Amygdala (tissue), 56 donors: ENCODE measurements around the gene LRMDA.

Experiments
- DNase-seq, 56 donors: peaks; one replicate each; lab custom pipeline; 2025; lab: John Stamatoyannopoulos, UW

LRMDA gene

GRCh38 chr10:75652146-75652740 lies 220.8 kb downstream of the LRMDA start:
- DNase-seq, result no peak

- no peak for DNase-seq
Measured at GRCh38 chr10:75653761-75654160, 222.3 kb downstream of the LRMDA start.

DNA sequence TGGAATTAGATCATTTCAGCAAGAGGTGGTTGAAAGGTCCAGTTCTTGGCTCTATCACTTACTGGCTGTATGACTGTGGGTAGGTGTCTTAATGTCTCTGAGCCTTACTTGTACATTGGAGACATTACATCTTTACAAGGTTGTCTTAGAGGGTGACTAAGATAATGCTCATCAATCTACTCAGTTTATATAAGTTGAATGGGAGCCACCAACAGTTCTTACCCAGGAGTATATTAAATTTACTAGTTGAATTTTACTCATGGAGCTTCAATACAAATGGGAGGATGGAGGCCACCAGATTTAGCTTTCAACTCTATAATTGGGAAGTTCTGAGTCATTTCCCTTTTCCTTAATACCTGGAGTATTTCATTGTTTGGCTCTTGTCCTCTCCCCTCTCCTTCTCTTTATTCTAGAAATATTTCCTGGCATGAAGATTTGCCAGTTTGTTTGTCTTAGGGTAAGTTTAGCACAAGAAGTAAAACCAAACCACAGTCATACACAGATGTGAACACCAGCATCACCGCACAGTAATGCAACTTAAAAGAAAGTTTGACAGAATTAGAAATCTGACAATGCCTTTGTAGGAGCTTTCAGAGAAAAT lies 222.8 kb downstream of the LRMDA start:
- no peak for DNase-seq

GRCh38 chr10:75654772-75655171 lies 223.3 kb downstream of the LRMDA start:
- DNase-seq, result no peak

DNA sequence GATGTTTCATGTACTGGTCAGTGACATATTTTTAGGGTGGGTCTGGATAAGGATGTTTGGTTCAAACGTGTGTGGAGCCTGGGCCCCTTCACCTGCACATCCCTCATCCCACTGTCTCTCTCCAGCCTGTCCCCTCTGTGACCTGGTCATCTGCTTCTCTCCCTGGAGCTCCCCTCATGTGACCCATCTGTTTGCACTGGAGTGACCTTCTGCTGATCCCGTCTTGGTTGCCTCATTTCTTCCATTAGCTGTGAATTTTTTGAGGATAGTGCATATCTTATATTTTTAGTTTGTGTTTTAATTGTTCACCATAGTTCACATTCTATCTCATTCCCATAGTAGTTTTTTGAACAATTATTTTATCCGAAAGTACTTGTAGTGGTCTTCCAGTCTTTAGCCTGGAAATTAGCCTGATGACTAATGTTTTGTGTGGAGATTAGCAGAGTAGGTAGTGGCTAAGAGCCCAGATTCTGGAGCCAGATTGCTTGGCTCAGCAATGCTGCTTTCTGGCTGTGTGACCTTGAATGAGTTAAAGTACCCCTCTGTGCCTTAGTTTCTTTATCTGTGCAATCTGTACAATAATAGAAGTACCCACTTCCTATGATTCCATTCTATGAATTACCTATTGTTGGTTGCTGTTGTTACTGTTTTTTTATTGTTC lies 224.5 kb downstream of the LRMDA start:
- DNase-seq, result no peak

GRCh38 chr10:75657351-75657750 lies 225.9 kb downstream of the LRMDA start:
- DNase-seq, result no peak

- DNase-seq, result no peak
Measured at GRCh38 chr10:75658036-75658435, 226.6 kb downstream of the LRMDA start.

GRCh38 chr10:75658496-75658895 lies 227.1 kb downstream of the LRMDA start:
- no peak for DNase-seq

GRCh38 chr10:75658915-75659314 lies 227.5 kb downstream of the LRMDA start:
- no peak for DNase-seq

GRCh38 chr10:75660823-75661222 lies 229.4 kb downstream of the LRMDA start:
- peak in 16 of 56 donors; percentile 1 to 51 (median 10) for DNase-seq

GRCh38 chr10:75662715-75663114 lies 231.3 kb downstream of the LRMDA start:
- no peak for DNase-seq

GRCh38 chr10:75663947-75664664 lies 232.7 kb downstream of the LRMDA start:
- DNase-seq, result no peak

DNA sequence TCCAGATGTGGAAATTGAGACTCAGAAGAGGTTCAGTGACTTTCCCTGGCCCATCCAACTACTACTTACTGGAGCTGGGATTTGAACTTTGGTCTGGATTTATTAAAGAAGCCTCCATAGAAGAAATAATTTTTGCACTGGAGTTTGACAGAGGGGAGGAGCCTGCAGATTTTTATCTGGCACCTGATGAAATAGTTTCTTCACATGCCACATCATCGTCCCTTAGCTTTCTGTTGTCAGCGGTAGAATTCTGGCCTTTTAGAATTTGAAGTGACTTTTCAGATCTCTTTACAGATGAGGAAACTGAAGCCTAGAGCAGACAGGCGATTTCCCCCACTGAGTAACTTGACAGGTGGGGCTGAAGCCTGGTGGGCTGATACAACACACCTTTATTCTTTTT lies 233.5 kb downstream of the LRMDA start:
- DNase-seq, result no peak

- no peak for DNase-seq
Measured at GRCh38 chr10:75665707-75666106, 234.3 kb downstream of the LRMDA start.

DNA sequence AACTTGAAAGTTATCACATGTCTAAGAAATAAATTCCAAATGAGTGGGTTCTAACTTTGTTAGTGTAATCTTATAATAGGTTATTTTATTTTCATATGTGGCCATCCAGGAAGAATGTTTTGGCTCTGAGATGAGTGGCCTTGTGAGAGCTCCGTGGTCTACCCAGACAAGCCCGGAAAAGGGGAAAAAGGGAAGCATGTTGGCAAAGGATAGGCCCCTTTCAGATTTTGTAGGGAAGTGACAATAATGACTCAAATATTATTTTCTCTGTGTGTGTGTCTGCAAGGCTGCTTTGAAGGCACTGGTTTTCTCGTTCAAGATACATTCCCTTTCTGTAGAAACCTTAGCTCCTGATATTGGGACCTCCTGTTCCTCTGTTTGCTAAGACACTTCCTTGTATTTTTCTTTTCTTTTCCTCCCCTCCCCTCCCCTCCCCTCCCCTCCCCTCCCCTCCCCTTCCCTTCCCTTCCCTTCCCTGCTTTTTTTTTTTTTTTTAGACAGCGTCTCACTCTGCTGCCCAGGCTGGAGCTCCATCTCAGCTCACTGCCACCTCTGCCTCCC lies 240.8 kb downstream of the LRMDA start:
- DNase-seq, result no peak

DNA sequence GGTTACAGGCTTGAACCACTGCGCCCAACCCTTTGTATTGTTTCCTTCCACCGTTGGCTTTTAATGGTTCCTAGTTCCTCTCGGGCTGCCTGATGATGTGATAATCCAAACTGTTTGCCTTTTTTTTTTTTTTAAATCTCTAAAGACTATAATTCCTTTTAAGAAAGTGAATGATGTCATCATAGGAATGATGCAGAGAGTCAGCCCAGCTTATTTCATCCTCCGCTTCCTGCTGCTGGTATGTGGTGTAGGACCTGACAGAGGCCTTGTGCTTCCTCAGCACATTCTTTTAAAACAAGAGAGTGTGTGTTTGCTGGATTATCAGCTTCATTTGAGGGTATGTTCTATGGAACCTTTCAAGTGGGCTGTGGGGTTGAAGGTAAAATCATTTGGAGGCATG lies 241.4 kb downstream of the LRMDA start:
- no peak for DNase-seq

- DNase-seq, result no peak
Measured at GRCh38 chr10:75677541-75677940, 246.1 kb downstream of the LRMDA start.

DNA sequence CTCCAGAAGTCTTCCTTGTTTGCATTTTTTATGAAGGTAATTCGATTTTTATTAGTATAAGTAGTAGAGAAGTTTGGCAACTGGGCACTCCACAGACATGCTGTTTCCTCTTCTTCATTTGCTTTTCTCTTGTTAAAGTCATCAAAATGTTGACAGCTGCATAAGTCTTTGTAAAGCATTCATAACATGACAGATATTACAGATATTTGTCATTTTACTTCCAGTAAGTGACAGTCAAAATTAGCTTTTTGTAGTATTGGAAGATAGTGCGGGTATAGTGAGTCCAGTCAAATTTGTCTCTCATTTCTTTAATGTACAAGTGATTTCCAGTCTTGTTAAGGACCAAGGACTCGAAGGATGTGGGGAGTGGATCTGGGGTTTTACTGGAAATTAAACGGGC lies 247.1 kb downstream of the LRMDA start:
- DNase-seq, result no peak

GRCh38 chr10:75679536-75679935 lies 248.1 kb downstream of the LRMDA start:
- no peak for DNase-seq

- DNase-seq, result no peak
Measured at GRCh38 chr10:75681334-75681733, 249.9 kb downstream of the LRMDA start.
